Measurements from ENCODE around the gene CDC123. TPM values are rescaled to one million over a fixed set of nuclear protein-coding genes. Genes with fewer than 3 reads are reported as not detected.

The CDC123 gene
- total and polyA plus RNA-seq, 2 donors (not counting 3 experiments of a cell fraction or from before 2014, with no cell fraction given), result 65.6 to 106 TPM

GRCh38 chr10:12196531-12197211 lies 683 bp downstream of the CDC123 start:
- H3K9ac ChIP-seq (replicated peaks; ENCODE audit: extremely low read depth, insufficient read depth, low read length), result peak overlapping the region; percentile 89
- H3K4me3 ChIP-seq (replicated peaks in 1 of 3; ENCODE audit: insufficient read depth in 1 of 3, low read depth in 1 of 3, low read length in 3 of 3), result peak overlapping the region; percentile 72 to 95 (median 86)
- POLR2A ChIA-PET, result interaction anchor here (1.1 kb wide), 1 partner anchor 203 kb away, joined by 4 read pairs; no protein-coding TSS in a partner anchor
- CTCF ChIA-PET, result interaction anchor here (0.9 to 2.0 kb wide), 3 partner anchors 11 to 877 kb away, joined by 4 to 14 read pairs (median 7); no protein-coding TSS in a partner anchor
- TF ChIP-seq EZH2 (IDR thresholded peaks at IDR 0.05; ENCODE audit: borderline replicate concordance, low read depth, low read length, severe bottlenecking) (no peak), JUN (IDR thresholded peaks at IDR 0.05; ENCODE audit: borderline replicate concordance, insufficient read depth, insufficient read length, low read depth) (no peak), MYC (IDR thresholded peaks at IDR 0.05; ENCODE audit: low read depth, low read length) (no peak), CTCF (IDR thresholded peaks at IDR 0.05; ENCODE audit: extremely low read depth in 1 of 2, insufficient read depth in 1 of 2, low read depth in 1 of 2, low read length in 2 of 2) (no peak), FOS (IDR thresholded peaks at IDR 0.05; ENCODE audit: borderline replicate concordance, insufficient read depth, low read length) (no peak), GATA2 (IDR thresholded peaks at IDR 0.05; ENCODE audit: insufficient read depth, insufficient read length, low read depth, low read length) (no peak), POLR2A (IDR thresholded peaks at IDR 0.05; ENCODE audit: low read depth, low read length) (no peak)
- peak overlapping the region; percentile 89 for H3K4me2 ChIP-seq (ENCODE audit: insufficient read depth, low read length)
- intact Hi-C loops (cut with micrococcal nuclease), result loop anchor here (10.0 kb wide), 1 partner anchor 402 kb away; no protein-coding TSS in a partner anchor
- no peaks in the 10 kb centered on the region for H3K27me3 ChIP-seq (ENCODE audit: control insufficient read depth in 2 of 2, insufficient read depth in 2 of 2, low read length in 2 of 2)
- no peak for FAIRE-seq
- H3K9me1 ChIP-seq (replicated peaks; ENCODE audit: control insufficient read depth, extremely low read depth, insufficient read depth, low read length), result no peaks in the 10 kb centered on the region
- TSS peak; percentile 51 for BruUV-seq (replicated peaks)
- H3K27ac ChIP-seq (ENCODE audit: insufficient read depth, low read depth, low read length), result peak overlapping the region; percentile 78
- H3K9me3 ChIP-seq (replicated peaks; ENCODE audit: control insufficient read depth, insufficient read depth, low read length), result no peaks in the 10 kb centered on the region
- peaks cover 85% of the 10 kb centered on the region for H3K79me2 ChIP-seq (ENCODE audit: control insufficient read depth, insufficient read depth, low read length)
- H4K20me1 ChIP-seq (replicated peaks; ENCODE audit: control insufficient read depth, extremely low read depth, insufficient read depth, low read length), result no peaks in the 10 kb centered on the region
- DNase-seq (ENCODE audit: low read depth, low spot score), result no peak
- peak overlapping the region; percentile 71 for H2AFZ ChIP-seq (ENCODE audit: low read depth, low read length)
- H3K4me1 ChIP-seq (ENCODE audit: control insufficient read depth, extremely low read depth, insufficient read depth, low read length), result peaks cover 17% of the 10 kb centered on the region
- peaks cover 3 to 5% of the 10 kb centered on the region in 2 experiments for H3K36me3 ChIP-seq (ENCODE audit: control insufficient read depth in 2 of 2, extremely low read depth in 1 of 2, insufficient read depth in 2 of 2, low read length in 2 of 2)
- dilution Hi-C loops (cut with MboI; ENCODE audit: extremely low pct_ligation_motif_present, low sequenced_read_pairs), result no loop called here

Data from endothelial cell of umbilical vein (primary cell).